Activated CD8-positive, alpha-beta memory T cell treated with anti-CD3 and anti-CD28 coated beads for 36 hours (primary cell): Measurements from ENCODE around the gene BICC1. TPM values are rescaled to one million over a fixed set of nuclear protein-coding genes. Genes with fewer than 3 reads are reported as not detected.

Source experiments
- CTCF ChIA-PET: fragments of 350-600 bp; sonication (Branson Sonifier 250); formaldehyde crosslinking; loops from one replicate; lab custom pipeline; 2021; ENCODE audit warnings: antibody characterized with exemption; lab: Charles Lee
- POLR2A ChIA-PET: fragments of 350-600 bp; sonication (Branson Sonifier 250); formaldehyde crosslinking; loops from one replicate; lab custom pipeline; 2021; ENCODE audit warnings: antibody characterized with exemption; lab: Charles Lee
- total RNA-seq, 2 experiments: library from RNA; stranded (reverse); gene quantifications; one replicate each; pipeline ENCODE4 v1.2.3, GENCODE V29; 2021

BICC1 gene
- total RNA-seq, 2 experiments from 2014 or later: not detected

GRCh38 chr10:58666024-58666423, 153.4 kb downstream of the BICC1 start:
- ChIA-PET CTCF (no interaction called here), POLR2A (no interaction called here)

DNA sequence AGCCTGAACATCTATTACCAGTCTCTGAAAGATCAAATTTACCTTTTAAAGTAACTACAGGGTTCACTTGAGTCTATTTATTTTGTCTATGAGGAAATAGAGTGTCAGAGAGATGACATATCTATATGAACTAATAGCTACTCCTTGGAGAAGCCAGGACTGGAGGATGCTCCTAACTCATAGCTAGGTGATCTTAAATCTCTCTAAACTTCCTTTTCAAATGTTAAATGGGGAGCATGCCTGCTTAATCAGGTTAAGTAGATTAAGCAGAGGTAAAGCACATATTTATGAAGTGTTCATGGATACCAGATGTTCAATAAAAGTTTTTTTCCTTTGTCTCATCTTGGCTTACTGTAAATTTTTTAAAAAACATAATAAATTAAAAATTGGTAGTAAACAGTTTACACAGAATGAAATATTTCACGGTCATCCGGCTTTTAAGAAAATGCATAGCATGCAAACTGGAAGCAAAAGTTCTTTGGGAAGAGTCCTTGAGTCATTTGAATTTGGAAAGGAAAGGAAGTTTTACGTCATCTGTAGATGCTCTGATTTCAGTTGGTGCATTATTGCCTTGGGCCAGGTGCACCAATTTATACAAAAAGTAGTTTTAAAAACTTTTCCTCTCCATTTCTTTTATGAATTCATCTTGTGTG, 155.1 kb downstream of the BICC1 start:
- CTCF ChIA-PET: no interaction called here
- POLR2A ChIA-PET: no interaction called here

DNA sequence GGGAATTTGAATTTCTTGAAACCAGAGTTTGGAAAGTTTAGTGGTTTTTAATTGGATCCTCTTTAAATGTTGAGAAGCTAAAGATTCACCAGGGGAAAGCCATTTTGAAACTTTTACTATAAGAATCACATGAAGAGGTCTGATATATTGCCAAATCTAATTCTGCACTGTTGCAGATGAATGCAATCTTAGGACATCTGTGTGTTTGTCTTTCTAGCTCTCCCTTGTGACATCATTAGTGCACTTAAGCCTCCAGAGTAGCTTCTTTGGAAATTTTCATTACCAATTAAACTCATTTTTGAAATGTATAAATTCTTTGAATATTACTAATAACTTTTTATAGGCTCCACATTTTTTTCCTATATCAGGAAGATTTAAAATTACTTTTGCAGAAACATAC, 160.2 kb downstream of the BICC1 start:
- ChIA-PET POLR2A (no interaction called here), CTCF (no interaction called here)

GRCh38 chr10:58674251-58674650, 161.6 kb downstream of the BICC1 start:
- POLR2A ChIA-PET: no interaction called here

DNA sequence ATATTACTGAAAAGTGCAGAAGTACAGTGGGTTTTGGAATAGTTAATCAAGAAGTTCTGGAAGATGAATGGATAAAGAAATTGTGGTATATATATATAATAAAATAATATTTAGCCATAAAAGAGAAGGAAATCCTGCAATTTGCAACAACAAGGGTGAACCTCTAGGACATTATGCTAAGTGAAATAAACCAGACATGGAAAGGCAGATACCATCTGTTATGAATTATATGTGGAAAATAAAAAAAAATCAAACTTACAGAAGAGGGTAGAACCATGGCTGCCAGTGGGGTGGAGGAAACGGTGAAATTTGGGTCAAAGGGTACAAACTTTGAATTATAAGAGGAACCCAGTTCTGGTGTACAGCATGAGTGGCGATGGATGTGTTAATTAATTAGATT, 162.6 kb downstream of the BICC1 start:
- CTCF ChIA-PET: no interaction called here
- POLR2A ChIA-PET: no interaction called here

More at GRCh38 chr10:58674251-58674650, 161.6 kb downstream of the BICC1 start:
- CTCF ChIA-PET: no interaction called here

- POLR2A ChIA-PET: no interaction called here
- CTCF ChIA-PET: no interaction called here
Observed at GRCh38 chr10:58691528-58691927, 178.9 kb downstream of the BICC1 start.

DNA sequence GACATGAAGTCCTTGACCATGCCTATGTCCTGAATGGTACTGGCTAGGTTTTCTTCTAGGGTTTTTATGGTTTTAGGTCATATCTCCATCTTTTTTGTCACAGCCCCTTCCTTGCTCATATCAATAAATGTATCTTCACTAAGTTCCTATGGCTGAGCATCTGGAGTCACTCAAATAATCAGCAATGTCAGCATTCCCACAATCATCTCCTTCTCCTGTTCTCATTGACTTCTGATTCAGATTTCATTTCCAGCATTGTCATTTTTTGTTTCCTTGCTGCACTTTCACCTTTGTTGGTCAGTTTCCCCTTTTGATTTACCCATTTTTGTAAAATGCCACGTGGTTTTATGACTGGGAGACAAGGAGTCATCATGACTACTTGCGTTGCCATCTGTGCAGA, 181.2 kb downstream of the BICC1 start:
- ChIA-PET CTCF (no interaction called here), POLR2A (no interaction called here)

DNA sequence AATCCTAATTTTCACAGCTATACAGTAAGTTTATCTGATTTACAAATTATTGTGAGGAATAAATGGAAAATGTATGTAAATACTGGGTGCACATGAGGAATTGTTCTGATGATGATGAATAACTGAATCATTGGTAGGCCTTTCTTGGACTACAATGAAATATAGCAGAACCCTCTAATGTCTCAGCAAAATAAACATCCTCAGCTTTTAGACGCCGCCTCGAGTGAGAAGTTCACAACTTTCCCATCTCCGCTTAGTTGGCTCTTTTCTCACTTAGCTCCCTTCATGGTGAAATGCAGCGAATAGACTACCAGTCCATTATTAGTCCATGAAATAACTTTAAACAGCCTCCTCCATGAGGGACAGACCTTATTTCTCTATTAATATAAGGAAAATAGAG, 182.3 kb downstream of the BICC1 start:
- ChIA-PET POLR2A (no interaction called here), CTCF (no interaction called here)

DNA sequence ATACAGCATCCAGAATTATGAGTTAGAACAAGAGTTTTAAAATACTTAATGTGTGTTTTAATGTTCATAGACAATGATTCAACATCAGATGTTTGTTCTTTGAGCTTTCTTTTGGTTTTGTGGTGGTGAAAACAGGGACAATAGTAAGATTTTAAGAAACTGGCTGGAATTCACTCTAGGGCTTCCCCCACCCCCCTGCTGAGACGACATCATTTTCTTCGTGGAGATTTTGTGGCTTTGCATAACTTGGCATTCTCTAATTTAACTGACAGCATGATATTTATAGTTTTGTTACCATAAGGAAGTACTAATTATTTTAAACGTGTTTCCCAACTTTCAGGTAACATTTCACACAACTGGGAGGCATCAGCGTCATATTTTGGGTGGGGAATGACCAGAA, 184.1 kb downstream of the BICC1 start:
- CTCF ChIA-PET: no interaction called here
- POLR2A ChIA-PET: no interaction called here

- CTCF ChIA-PET: no interaction called here
- POLR2A ChIA-PET: no interaction called here
Observed at GRCh38 chr10:58697691-58698090, 185.0 kb downstream of the BICC1 start.

- ChIA-PET POLR2A (no interaction called here), CTCF (no interaction called here)
Observed at GRCh38 chr10:58698777-58699356, 186.2 kb downstream of the BICC1 start.

DNA sequence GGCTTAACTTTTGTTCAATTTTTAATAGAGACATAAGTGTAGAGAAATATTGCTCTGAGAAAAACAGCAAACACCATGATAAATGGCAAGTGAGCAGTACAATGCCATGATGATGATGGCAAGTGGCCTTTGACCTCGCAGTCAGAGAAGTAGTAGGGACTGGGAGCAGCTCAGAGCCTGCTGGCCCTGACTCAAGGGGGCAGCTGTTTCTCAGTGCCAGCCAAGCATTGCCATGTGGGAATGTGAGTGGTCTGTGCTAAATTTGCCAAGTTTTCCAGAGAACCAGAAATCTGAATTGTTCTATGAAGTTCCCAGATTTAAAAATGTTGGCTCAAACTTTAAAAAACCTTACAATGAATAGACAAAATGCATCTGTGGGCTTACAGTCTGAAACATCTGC, 187.9 kb downstream of the BICC1 start:
- ChIA-PET POLR2A (no interaction called here), CTCF (no interaction called here)

GRCh38 chr10:58701405-58702135, 188.9 kb downstream of the BICC1 start:
- POLR2A ChIA-PET: no interaction called here
- CTCF ChIA-PET: no interaction called here

- CTCF ChIA-PET: no interaction called here
- POLR2A ChIA-PET: no interaction called here
Observed at GRCh38 chr10:58704226-58704625, 191.6 kb downstream of the BICC1 start.

DNA sequence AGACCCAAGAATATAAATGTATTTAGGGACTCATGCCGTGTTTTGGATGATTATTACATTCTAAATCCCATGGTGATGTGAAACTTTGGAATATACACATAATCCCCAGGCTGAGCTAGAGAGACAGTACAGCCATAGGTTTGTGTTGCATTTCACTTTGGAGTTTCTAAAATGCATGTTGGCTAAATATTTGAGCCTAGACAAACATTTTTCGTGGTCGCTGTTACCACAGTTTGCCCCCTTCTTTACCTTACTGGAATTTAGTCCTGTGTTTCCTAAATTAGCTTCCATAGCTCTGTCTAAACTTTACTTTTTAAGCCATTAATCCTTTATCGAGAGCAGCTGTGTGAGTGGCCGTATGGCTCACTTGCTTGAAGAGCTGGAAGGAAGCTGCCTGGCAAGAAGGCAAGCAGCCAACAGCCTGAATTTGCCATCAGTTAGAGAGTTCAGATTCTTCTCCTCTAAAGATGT, 192.0 kb downstream of the BICC1 start:
- CTCF ChIA-PET: no interaction called here
- POLR2A ChIA-PET: no interaction called here

DNA sequence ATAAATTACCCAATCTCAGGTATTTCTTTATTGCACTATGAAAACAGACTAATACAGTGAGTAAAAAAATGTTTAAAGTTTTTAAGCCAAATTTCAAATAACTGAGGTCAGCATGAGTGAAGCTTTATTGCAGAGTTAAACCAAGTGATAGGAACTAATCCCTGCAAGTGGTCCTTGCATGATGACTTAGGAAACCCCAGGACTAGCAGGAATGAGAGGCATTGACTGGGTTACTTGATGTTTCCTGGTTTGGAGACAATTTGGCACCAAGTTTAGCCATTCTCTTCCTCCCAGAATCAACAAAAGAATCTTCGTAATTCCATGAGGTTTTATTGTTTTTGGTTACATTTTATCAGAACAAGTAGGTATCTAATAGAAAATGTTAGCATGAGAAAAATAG, 194.2 kb downstream of the BICC1 start:
- POLR2A ChIA-PET: no interaction called here
- CTCF ChIA-PET: no interaction called here

GRCh38 chr10:58712141-58712540, 199.5 kb downstream of the BICC1 start:
- CTCF ChIA-PET: no interaction called here

GRCh38 chr10:58712982-58713381, 200.3 kb downstream of the BICC1 start:
- ChIA-PET POLR2A (no interaction called here), CTCF (no interaction called here)

More at GRCh38 chr10:58712141-58712540, 199.5 kb downstream of the BICC1 start:
- POLR2A ChIA-PET: no interaction called here

DNA sequence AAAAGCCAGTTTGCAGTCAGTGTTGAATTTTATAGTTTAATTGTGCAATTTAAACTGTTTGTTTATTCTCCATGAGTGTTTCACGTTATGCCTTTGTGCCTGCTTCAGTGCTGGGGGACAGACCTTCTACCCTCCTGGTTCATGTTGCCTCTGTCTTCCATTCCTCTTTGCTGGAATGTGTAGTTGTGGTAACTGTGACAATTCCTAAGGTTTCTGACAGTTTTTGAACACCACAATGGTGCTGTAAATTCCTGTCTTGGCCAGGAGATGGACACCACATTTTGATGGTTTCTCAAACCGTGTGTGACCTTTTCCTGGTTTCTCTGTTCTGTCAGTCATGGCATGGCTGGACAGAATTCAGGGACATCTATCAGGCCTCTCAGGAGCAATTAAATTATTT, 201.7 kb downstream of the BICC1 start:
- CTCF ChIA-PET: no interaction called here

DNA sequence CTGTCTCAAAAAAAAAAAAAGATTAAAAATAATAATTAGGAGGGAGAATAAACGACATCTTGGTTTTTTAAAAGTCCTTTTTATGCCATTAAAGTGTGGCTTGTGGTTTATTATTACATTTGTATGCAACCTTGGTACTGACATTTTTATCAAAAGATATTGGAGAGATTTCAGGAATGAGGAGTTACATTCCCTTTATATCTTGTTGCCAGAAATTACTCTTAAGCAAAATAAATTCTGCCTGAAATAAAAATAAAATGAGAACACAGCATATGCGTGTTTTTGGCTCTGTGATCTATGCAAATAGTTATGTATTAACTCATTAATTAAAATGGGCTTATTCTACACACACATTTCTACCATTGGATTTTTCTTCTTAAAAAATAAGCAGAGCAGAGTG, 202.4 kb downstream of the BICC1 start:
- ChIA-PET POLR2A (no interaction called here), CTCF (no interaction called here)

More for the DNA sequence above, 201.7 kb downstream of the BICC1 start:
- POLR2A ChIA-PET: no interaction called here

GRCh38 chr10:58718596-58718995, 205.9 kb downstream of the BICC1 start:
- ChIA-PET CTCF (no interaction called here), POLR2A (no interaction called here)
